Subcutaneous abdominal adipose tissue (tissue), 5 donors: Measurements from ENCODE around the gene CTAGE4.
"Not testable (repeated sequence)": the region's sequence is repeated elsewhere in the genome, so short reads cannot be mapped to it uniquely, and the experiment has no call there.

Experiments
- H3K27ac ChIP-seq: one replicate; pipeline ENCODE4 v1.7.0; 2013; ENCODE audit warnings: low read depth, mild to moderate bottlenecking, inconsistent platforms, low read length, moderate library complexity
- H3K27me3 ChIP-seq, 5 donors: one replicate each; pipeline ENCODE4 v1.7.0; 2013; ENCODE audit warnings: low read length in 5 of 5, inconsistent platforms in 1 of 5; ENCODE audit not compliant: control insufficient read depth in 5 of 5, insufficient read depth in 4 of 5
- H3K36me3 ChIP-seq, 5 donors: one replicate each; pipeline ENCODE4 v1.7.0; 2013; ENCODE audit warnings: low read length in 5 of 5; ENCODE audit not compliant: control insufficient read depth in 5 of 5, insufficient read depth in 5 of 5
- H3K4me1 ChIP-seq, 5 donors: one replicate each; pipeline ENCODE4 v1.7.0; 2013; ENCODE audit warnings: low read length in 5 of 5, mild to moderate bottlenecking in 3 of 5, moderate library complexity in 1 of 5; ENCODE audit not compliant: control insufficient read depth in 5 of 5, insufficient read depth in 5 of 5
- H3K4me3 ChIP-seq, 5 donors: one replicate each; pipeline ENCODE4 v1.7.0; 2013; ENCODE audit warnings: low read length in 5 of 5, low read depth in 1 of 5
- H3K9ac ChIP-seq, 5 donors: one replicate each; pipeline ENCODE4 v1.7.0; 2013; ENCODE audit warnings: low read length in 5 of 5, mild to moderate bottlenecking in 4 of 5, moderate library complexity in 3 of 5
- H3K9me3 ChIP-seq, 5 donors: one replicate each; pipeline ENCODE4 v1.7.0; 2013; ENCODE audit warnings: low read length in 5 of 5; ENCODE audit not compliant: control insufficient read depth in 5 of 5
- donor health status: healthy.
- donor health status: healthy.
- donor health status: healthy.
- donor health status: healthy.
- donor health status: healthy.

CTAGE4 gene

DNA sequence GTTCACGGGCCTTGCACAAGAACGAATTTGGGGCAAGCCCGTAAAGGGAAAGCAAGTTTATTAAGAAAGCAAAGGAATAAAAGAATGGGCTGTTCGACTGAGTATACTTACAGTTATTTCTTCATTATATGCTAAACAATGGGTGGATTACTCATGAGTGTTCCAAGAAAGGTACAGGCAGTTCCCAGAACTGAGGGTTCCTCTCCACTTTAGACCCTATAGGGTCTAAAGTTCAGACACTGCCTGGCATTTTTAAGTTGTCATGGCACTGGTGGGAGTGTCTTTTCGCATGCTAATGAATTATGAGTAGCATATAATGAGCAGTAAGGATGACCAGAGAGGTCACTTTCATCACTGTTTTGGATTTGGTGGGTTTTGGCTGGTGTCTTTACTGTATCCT, 22.0 kb downstream of the CTAGE4 start:
- H3K4me3 ChIP-seq, H3K4me1 ChIP-seq, H3K9me3 ChIP-seq, H3K27ac ChIP-seq, H3K36me3 ChIP-seq, H3K9ac ChIP-seq, H3K27me3 ChIP-seq: not testable (repeated sequence)

DNA sequence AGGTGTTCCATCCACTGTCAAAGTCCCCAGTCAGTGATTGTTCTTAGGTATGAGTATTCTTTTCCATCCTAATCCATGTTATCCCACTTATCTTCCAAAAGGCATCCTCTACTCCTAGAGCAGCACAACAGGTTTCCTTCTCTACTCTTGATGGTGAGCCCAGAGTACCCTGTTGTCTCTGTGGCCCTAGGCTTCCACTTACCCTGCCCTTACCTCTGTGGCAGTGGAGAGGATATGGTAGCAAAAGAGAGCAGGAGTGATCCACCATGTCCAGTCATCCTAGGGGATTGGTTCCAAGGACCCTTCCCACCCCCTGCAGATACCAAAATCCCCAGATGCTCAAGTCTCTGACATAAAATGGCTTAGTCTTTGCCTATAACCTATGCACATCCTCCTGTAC, 33.9 kb downstream of the CTAGE4 start:
- not testable (repeated sequence) for H3K9me3 ChIP-seq, H3K36me3 ChIP-seq, H3K27me3 ChIP-seq, H3K9ac ChIP-seq, H3K4me1 ChIP-seq, H3K4me3 ChIP-seq, H3K27ac ChIP-seq

DNA sequence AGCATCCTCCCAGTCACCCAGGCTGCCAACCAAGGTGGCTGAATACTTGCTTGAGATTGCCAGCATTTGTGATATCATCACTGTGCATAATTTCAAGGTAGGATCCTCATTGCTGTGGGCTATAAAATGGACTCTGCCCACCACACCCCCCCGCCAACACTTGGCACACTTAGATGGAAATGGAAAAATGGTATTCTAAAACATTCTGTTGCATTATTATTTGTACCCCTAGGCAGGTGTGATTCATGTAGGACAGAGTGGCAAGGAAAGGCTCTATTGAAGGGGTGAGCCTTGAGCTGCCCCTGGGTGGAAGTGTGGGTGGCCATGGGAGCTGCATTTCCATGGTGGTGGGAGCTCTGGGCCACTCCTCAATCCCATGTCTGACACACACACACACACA, 35.3 kb downstream of the CTAGE4 start:
- H3K9me3 ChIP-seq, H3K27me3 ChIP-seq, H3K27ac ChIP-seq, H3K4me1 ChIP-seq, H3K36me3 ChIP-seq, H3K9ac ChIP-seq, H3K4me3 ChIP-seq: not testable (repeated sequence)

DNA sequence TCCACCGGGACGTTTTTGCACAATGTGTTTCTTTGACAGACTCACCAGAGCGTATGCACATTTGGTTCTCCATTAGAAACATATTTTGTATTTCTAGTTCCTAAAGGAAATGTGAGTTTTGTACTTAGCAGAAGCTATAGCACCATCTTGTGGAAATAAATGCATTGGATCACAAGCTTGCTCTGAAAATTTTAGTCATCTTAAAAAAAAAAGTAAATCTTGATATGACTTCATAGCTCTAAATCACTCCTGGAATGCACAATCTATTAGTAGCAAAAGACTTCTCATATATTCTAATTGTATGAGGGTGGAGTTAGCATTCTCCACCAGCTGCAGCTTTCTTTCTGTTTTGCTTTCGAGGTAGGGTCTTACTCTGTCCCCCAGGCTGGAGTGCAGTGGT, 35.9 kb downstream of the CTAGE4 start:
- H3K27me3 ChIP-seq, H3K4me3 ChIP-seq, H3K36me3 ChIP-seq, H3K4me1 ChIP-seq, H3K9me3 ChIP-seq, H3K9ac ChIP-seq, H3K27ac ChIP-seq: not testable (repeated sequence)

DNA sequence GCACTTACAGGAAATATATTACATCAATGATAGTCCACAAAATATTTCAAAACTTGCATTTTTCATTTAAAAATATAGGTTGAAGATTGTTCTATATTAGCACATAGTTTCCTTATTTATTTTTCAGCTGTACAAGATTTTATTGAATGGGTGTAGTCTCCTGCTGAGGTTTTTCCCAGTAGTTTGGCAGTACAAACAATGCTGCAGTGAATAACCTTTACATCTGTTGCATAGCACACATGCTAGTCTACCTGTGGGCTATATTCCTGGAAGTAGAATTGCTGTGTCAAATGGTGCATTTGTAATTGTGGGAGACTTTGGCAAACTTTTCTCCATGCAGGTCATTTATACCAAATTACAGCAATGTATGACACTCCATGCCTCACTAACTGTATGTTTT, 37.3 kb downstream of the CTAGE4 start:
- not testable (repeated sequence) for H3K9me3 ChIP-seq, H3K9ac ChIP-seq, H3K27ac ChIP-seq, H3K27me3 ChIP-seq, H3K4me3 ChIP-seq, H3K4me1 ChIP-seq, H3K36me3 ChIP-seq

DNA sequence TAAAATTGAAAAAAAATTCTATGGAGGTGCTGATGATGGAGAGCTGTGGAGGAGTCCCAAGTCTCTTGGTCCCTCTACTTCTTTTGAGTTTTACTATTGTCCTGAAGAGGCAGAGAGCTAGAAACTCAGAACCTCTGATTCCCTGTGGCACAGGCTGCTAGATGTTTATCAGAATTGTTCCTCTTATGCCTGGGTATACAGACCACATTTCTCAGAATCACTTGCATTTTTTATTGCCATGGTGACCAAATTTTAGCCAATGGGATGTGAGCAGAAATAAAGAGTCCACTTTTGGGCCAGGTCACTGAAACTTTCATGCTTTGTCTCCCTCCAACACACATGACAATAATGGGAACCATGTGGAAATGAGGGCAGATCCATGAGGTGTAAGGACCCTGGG, 40.4 kb downstream of the CTAGE4 start:
- H3K27ac ChIP-seq, H3K4me1 ChIP-seq, H3K4me3 ChIP-seq, H3K9ac ChIP-seq, H3K9me3 ChIP-seq, H3K36me3 ChIP-seq, H3K27me3 ChIP-seq: not testable (repeated sequence)

DNA sequence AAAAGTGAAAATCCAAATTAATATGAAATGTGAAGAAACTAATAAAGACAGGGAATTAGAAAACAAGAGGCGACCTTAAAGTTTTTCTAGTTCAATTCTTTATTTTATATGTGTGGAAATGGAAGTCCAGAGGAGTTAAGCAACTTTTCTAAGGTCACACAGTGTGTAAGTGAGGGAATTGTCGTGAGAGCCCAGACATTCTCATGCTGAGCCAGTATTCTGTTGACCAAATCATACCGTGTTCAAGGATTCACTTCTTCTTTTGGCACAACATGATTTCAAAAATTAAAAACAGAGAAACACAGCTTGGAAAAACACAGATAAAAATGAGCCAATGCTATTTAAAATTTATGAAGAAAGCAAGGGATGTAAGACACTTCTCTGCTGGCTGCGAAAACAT, 43.6 kb downstream of the CTAGE4 start:
- not testable (repeated sequence) for H3K9ac ChIP-seq, H3K9me3 ChIP-seq, H3K27me3 ChIP-seq, H3K36me3 ChIP-seq, H3K27ac ChIP-seq, H3K4me3 ChIP-seq, H3K4me1 ChIP-seq

DNA sequence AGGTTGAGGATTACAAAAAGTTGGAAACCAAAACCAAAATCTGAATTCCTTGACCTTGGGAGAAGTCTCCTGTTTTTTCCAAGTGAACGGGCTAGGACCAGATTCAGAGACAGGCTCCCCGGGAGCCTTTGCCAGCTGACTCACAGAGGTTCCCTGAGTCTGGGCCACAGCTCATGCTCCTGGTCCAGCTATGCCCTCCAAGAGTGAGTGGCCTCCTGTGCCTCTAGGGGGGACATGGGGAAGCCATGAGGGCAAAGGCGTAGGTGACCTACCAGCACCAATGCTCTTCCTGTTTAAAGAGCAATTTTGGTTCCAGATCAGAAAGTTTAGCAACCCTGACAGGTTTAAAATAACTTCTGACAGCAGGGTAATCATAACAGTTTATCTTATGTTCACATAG, 45.5 kb downstream of the CTAGE4 start:
- H3K36me3 ChIP-seq, H3K9me3 ChIP-seq, H3K9ac ChIP-seq, H3K27me3 ChIP-seq, H3K4me3 ChIP-seq, H3K4me1 ChIP-seq, H3K27ac ChIP-seq: not testable (repeated sequence)

DNA sequence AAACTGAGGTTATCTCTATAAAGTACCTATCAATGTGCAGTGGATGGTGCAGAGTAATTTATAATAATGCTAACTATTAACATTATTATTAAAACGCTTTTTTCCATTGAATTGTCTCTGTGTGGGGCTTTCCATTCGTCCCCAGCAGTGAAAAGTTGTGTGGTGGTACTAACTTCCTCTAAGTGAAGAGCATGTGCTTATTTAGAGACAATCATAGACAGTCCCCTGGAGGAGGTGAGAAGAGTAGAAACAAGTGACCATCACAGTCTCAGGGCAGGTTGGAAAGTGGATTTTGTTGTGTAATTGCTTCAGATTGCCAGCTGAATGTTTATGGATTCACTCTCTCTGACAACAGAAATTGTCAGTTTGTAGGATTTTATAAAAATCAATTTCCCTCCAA, 47.8 kb downstream of the CTAGE4 start:
- not testable (repeated sequence) for H3K4me3 ChIP-seq, H3K9ac ChIP-seq, H3K27me3 ChIP-seq, H3K27ac ChIP-seq, H3K9me3 ChIP-seq, H3K4me1 ChIP-seq, H3K36me3 ChIP-seq

DNA sequence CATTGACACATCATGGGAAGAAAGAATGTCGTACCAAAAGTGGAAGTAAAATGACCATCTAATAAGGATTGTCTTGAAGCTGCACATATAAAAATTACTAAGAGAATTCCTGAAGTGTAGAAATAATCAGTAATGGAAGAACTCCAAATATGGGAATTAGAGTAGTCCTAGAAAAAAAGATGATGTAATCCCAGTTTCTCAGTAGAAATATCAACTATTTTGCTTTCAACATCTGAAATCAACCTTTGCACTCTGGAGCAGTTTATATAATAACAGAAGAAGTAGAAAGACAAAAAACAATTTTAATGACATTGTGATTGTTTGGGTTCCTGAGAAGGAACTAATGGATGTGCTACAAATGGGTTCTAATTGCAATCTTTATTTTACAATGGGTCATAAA, 49.8 kb downstream of the CTAGE4 start:
- not testable (repeated sequence) for H3K9ac ChIP-seq, H3K27ac ChIP-seq, H3K4me3 ChIP-seq, H3K4me1 ChIP-seq, H3K36me3 ChIP-seq, H3K9me3 ChIP-seq, H3K27me3 ChIP-seq
